ENCODE measurements around the gene ATP13A5.

Gene ATP13A5

GRCh38 chr3:193347521-193348501, 30.7 kb downstream of the ATP13A5 start:
- no peak for DNase-seq (ENCODE audit: low read depth, low spot score)

DNA sequence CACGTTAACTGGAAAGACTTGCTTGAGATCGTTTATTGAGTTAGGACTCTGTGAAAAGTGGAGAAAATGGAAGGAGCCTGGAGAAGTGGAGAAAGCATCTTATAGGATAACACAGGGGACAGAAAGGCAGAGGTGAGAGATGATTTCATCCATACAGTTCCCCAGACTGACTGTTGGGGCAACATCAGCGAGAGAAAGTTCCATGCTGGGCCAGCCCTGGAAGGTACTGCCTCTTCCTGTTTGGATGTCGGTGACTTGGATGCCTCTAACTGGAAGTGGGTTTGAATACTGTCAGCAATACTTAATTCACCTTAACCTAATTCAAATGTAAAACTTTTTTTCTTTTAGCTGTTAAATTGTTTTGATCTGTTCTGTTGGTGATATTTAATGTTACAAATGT, 32.3 kb downstream of the ATP13A5 start:
- no peak for DNase-seq (ENCODE audit: low read depth, low spot score)

GRCh38 chr3:193345431-193345830, 33.1 kb downstream of the ATP13A5 start:
- DNase-seq (ENCODE audit: low read depth, low spot score) = no peak

GRCh38 chr3:193344486-193344885, 34.1 kb downstream of the ATP13A5 start:
- DNase-seq (ENCODE audit: low read depth, low spot score) = no peak

- DNase-seq (ENCODE audit: low read depth, low spot score) = no peak
These were observed 34.8 kb downstream of the ATP13A5 start for GRCh38 chr3:193343726-193344222.

DNA sequence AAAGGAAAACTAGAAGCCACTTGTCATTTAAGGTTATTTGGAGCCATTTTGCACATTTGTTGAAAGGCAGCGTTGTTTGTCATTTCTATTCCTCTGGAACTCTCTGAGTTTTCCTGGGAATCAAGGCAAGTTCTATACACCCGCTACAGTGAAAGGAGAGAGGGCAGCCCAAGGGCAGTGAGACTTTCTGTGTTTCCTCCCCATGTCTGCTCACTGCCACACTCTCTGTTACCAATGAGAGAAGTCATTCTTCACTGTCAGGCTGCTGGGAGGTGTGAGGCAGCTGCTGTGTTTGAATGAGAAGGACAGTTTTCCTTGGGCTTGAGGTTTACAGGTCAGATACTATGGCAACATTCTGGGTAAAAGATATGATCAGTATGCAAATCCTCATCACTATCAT, 36.0 kb downstream of the ATP13A5 start:
- no peak for DNase-seq (ENCODE audit: low read depth, low spot score)

DNA sequence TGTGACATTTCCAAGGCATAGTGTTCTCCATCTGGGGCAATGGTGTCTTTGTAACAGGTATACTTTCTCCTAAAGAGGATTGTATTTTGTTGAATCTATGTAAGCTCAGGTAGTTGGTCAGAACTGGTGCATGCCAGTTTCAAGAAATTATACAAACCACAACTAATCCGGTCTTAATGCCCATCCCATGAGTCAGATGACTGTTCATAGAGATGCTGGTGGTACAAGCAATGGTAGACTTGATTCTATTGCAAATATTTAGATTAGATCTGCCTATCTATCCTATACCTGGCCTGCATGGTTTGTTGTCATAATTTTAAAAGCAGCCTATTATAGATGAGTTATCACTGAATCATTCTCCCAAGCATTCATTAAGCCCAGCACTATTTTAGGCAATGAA, 43.5 kb downstream of the ATP13A5 start:
- DNase-seq (ENCODE audit: low read depth, low spot score) = no peak

DNA sequence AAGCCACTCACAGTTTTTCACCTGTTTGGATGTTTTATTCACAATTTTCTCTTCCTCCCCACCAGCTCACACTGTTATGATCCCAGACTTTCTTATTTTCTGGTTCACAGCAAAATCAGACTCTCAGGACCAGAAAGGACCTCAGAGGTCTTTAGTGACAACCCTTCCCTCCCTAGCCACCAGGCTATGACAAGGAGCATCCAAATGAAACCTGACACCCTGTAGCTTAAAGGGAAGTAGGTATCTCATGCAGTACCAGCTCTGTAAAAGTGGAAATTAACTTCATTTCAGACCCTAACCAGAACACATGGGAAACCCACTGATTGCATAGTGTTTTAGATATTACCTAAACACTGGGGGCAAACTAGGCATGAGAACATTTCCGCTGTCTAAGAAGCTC, 45.3 kb downstream of the ATP13A5 start:
- no peak for DNase-seq (ENCODE audit: low read depth, low spot score)

DNA sequence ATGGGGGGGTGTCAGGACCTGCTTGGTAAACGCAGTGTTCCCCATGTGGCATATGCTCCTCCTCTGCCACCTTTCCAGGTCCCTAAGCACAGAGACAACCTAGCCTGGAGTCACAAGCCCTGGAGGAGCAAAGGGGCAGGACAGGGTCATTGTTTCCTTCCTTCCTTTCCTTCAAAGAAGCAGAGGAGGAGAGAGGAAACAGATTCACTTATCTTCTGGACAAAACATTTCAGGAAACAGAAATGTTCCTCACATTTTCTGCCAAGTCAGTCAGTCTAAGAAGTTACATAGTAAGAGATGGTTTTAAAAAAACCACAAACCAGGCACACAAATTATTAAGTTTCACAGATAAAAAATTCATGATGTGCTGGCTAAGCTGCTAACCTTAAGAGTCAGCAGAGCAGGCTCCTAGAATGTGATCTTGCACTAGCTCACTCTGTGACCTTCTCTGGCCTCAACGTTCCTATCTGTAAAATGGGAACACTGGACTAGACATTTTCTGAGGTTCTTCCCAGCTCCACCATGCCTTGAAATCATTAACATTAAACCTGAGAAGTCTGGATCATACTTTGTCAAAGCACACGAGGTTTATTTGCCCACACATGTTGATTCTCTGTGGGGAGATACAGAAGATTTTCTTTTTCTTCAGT, 47.9 kb downstream of the ATP13A5 start:
- no peak for DNase-seq (ENCODE audit: low read depth, low spot score)

GRCh38 chr3:193317682-193318300, 60.8 kb downstream of the ATP13A5 start:
- no peak for DNase-seq (ENCODE audit: low read depth, low spot score)

DNA sequence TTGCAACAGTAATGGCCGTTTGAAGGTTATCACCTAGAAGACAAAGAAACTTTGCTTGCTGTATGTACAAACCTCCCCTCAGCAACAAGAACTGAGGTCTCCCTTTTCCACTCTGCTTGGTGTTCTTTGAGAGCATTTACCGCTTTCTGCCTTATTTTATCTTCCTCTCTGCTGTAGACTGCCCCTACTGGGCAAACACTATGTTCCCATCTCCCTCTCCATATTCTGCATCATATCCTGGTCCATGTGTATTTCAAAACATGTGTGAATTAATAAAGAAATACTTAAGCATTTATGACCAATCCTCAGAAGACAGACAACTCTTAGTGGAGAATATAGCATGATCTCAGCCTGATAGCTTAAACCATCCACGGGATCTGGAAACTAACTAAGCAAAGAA, 64.4 kb downstream of the ATP13A5 start:
- DNase-seq (ENCODE audit: low read depth, low spot score) = no peak

DNA sequence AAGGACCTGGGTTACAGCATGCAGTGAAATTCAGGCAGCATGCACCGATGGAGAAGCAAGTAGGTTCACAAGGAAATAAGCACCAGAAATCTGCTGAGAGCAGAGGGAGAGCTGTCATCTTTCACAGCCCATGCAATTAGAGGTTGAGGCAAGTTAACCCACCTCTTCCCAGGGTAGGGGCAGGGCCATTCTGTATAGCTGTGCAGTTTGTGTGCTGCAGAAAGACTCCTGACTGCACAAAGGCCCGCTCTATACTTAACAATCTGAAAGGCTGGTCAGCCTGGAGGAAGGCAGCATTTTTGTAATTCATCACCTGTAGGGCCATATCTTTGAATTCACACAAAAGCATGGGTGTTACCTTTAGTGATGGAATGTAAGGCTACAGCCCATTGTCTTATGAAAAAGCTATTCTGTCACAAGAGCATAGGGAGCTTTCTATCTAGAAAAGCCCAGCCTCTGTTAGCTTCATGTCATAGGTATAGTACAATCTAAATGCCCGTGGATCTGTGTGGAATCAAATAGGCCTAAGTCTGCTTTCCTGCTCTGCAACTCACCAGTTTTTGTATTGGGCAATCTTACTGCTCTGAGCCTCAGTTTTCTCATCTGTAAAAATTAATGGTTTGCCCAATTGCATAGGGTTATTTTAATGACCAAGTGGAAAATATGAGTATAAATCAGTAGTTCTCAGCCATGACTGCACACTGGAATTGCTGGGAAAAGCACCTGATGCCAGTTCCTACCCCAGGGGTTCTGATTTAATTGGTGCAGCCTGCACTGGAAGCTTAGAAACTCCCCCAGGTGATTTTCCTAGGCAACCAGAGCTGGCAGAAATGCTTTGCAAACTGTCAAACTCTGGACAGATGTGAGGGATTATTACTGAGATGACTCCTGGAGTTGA, 65.2 kb downstream of the ATP13A5 start:
- no peak for DNase-seq (ENCODE audit: low read depth, low spot score)

DNA sequence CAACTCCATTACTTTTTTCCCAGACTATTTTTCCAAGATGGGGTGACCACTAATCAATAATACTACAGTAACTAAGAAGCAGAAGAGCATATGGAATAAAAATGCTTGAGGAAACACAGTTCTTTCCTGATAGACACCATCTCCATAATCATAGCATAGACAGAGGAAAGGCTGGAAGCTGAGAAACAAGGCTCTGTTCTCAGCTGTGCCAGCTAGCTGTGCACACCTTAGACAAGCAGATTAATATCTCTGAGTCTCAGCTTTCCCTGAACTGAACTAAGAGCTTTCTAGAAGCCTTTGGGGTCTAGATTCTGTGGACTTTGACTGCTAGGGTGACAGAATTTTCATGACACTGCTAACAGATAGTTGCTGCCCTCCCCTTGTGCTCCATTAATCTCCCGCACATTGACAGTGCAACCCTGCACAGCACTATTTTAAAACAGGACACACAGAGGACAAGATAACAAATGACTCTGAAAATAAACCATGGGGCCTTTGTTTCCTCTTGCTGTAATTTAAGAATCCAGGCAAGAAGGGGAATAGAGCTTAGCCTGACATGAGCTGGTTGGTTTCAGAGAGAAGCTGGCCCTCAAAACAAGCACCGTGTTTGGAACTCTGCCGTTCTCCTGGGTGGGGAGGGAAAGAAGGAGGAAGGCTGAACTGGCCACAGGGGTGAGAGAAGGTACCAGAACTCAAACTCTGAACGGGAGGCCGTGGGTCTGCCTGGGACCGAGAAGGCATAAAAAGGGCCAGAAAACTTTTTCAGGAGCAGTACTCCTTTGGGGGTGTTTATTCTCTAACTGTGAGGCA, 67.4 kb downstream of the ATP13A5 start:
- no peak for DNase-seq (ENCODE audit: low read depth, low spot score)

DNA sequence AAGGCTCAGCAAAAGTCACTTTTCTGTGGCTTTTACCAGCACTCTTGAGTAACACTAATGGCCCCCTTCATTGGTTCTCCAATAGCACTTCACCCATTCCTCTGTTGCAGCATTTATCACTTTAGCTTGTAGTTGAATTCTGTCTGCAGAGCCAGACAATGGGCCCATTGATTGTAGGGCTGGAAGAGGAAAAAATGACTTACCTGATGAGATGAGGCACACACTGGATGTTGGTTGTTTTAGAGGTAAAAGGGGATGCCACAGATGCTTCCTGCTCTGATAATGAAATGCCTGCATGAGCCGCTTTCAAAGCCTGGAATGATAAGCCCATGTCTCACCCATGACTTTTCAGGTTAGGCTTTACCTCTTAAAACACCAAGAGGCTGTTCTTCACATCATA, 73.2 kb downstream of the ATP13A5 start:
- DNase-seq (ENCODE audit: low read depth, low spot score) = no peak

GRCh38 chr3:193301433-193301832, 77.1 kb downstream of the ATP13A5 start:
- DNase-seq (ENCODE audit: low read depth, low spot score) = no peak

DNA sequence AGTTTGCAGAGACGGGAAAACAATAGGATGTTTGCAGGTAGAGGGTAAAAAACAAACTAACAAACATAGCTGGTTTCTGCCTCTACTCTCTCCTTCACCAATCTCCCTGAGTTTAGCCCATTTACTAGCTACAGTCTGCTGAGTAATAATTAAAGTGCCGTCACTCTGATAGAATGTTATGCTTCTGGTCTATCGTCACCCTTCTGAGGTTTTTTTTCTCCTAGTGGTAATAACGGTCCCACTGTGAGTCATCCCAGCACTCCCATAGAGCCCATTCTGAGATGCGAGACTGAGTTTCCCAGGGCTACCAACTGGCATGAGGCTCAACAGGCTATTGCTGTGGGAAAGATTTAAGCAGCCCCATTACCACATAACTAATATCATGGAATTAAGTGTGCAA, 81.1 kb downstream of the ATP13A5 start:
- no peak for DNase-seq (ENCODE audit: low read depth, low spot score)

DNA sequence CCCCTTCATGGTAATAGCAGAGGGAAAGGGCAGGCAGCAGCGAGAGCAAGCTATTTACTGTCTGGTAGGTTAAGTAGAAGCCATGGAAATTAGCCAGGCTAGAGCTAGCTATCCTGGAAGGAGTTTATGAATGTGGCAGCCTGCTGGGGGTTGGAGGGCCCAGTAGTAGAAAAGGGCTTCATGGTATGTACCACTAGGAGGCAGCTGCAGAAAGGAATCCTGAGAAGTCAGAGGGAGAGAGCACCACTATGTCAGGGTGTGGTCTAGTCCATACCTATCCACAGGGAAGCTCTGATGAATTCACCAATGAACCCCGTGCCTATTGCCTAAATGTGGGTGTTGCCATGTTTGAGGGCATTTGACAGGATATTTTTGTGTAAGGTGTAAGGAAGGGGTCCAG, 82.6 kb downstream of the ATP13A5 start:
- DNase-seq (ENCODE audit: low read depth, low spot score) = no peak

GRCh38 chr3:193292386-193292785, 86.2 kb downstream of the ATP13A5 start:
- no peak for DNase-seq (ENCODE audit: low read depth, low spot score)

- no peak for DNase-seq (ENCODE audit: low read depth, low spot score)
These were observed 107.3 kb downstream of the ATP13A5 start for GRCh38 chr3:193271101-193271840.

- no peak for DNase-seq (ENCODE audit: low read depth, low spot score)
These were observed 108.1 kb downstream of the ATP13A5 start for GRCh38 chr3:193270451-193270850.

Measured in activated naive CD8-positive, alpha-beta T cell treated with anti-CD3 and anti-CD28 coated beads, Interleukin-2, amount 50 U/mL, for 16 hours (primary cell).